ENCODE measurements around the gene C22orf23. TPM values are rescaled to one million over a fixed set of nuclear protein-coding genes. Genes with fewer than 3 reads are reported as not detected.
A peak's percentile ranks its signal among the peaks of the same experiment; 100 is the strongest.

The C22orf23 gene
- total RNA-seq, 1 experiment from 2014 or later, result 1.0 TPM

GRCh38 chr22:37896181-37896592 lies 57.2 kb downstream of the C22orf23 start:
- no TSS peak for BruUV-seq (replicated peaks)
- POLR2A ChIA-PET (ENCODE audit: unreplicated experiment), result interaction anchor here (0.6 to 1.5 kb wide), 7 partner anchors 9 to 978 kb away, joined by 3 to 75 read pairs (median 4); partner anchors contain the start of gene MICALL1
- no peaks in the 10 kb centered on the region for H3K27me3 ChIP-seq (ENCODE audit: insufficient read depth, low read depth)
- H3K36me3 ChIP-seq (ENCODE audit: low read depth), result peaks cover 11% of the 10 kb centered on the region; the same call in 1 of the 2 replicates
- H4K20me1 ChIP-seq (ENCODE audit: insufficient read depth), result no peaks in the 10 kb centered on the region
- peak overlapping the region; percentile 71 for H3K4me2 ChIP-seq
- TF ChIP-seq CTCF (conservative IDR thresholded peaks at IDR 0.05) (no peak), EZH2 (IDR thresholded peaks at IDR 0.05; ENCODE audit: low read depth) (no peak)
- peaks cover 88% of the 10 kb centered on the region for H3K4me1 ChIP-seq (replicated peaks; ENCODE audit: insufficient read depth)
- H3K27ac ChIP-seq, result peak overlapping the region; percentile 92
- no peak overlapping the region for H2AFZ ChIP-seq
- H3K79me2 ChIP-seq (ENCODE audit: low read depth), result 0 out of 2 replicates have a peak, but pooled peaks cover 10% of the 10 kb centered on the region
- no peaks in the 10 kb centered on the region for H3K9me3 ChIP-seq (ENCODE audit: insufficient read depth, low read depth)
- H3K9me2 ChIP-seq (ENCODE audit: insufficient read depth), result no peaks in the 10 kb centered on the region
- intact Hi-C loops (cut with micrococcal nuclease; ENCODE audit: unreplicated experiment), result loop anchor here (1.0 kb wide), 1 partner anchor 9 kb away; no protein-coding TSS in a partner anchor
- DNase-seq, result peak; percentile 70 to 100
- peak overlapping the region; percentile 38; the same call in 1 of the 2 replicates for H3K4me3 ChIP-seq
- peaks cover 83% of the 10 kb centered on the region for H3F3A ChIP-seq (ENCODE audit: insufficient read depth, low read depth)
- CTCF ChIA-PET, result interaction anchor here (0.6 to 1.7 kb wide), 5 partner anchors 9 to 78 kb away, joined by 3 to 15 read pairs (median 4); partner anchors contain the start of gene MICALL1

- Histone ChIP-seq H3K27ac (peak overlapping the region; percentile 92), H3K4me1 (replicated peaks; ENCODE audit: insufficient read depth) (peaks cover 86% of the 10 kb centered on the region)
- POLR2A ChIA-PET (ENCODE audit: unreplicated experiment), result interaction anchor here (0.6 to 0.9 kb wide), 3 partner anchors 11 to 154 kb away, joined by 3 to 19 read pairs (median 11); partner anchors contain the start of gene MICALL1
Measured at GRCh38 chr22:37894939-37895670, 58.3 kb downstream of the C22orf23 start.

More at GRCh38 chr22:37894939-37895670, 58.3 kb downstream of the C22orf23 start:
- Histone ChIP-seq H3K9me2 (ENCODE audit: insufficient read depth) (no peaks in the 10 kb centered on the region), H3K4me2 (peak overlapping the region; percentile 71), H2AFZ (no peak overlapping the region), H3K4me3 (peak overlapping the region; percentile 28; the same call in 1 of the 2 replicates), H4K20me1 (ENCODE audit: insufficient read depth) (no peaks in the 10 kb centered on the region), H3K79me2 (ENCODE audit: low read depth) (0 out of 2 replicates have a peak, but pooled peaks cover 11% of the 10 kb centered on the region), H3K27me3 (ENCODE audit: insufficient read depth, low read depth) (no peaks in the 10 kb centered on the region), H3K36me3 (ENCODE audit: low read depth) (peaks cover 14% of the 10 kb centered on the region), H3K9me3 (ENCODE audit: insufficient read depth, low read depth) (no peaks in the 10 kb centered on the region), H3F3A (ENCODE audit: insufficient read depth, low read depth) (peaks cover 94% of the 10 kb centered on the region)
- TF ChIP-seq EZH2 (IDR thresholded peaks at IDR 0.05; ENCODE audit: low read depth) (no peak), CTCF (conservative IDR thresholded peaks at IDR 0.05) (no peak)
- intact Hi-C loops (cut with micrococcal nuclease; ENCODE audit: unreplicated experiment), result loop anchor here (1.0 kb wide), 1 partner anchor 8 kb away; no protein-coding TSS in a partner anchor
- DNase-seq, result peak; percentile 88 to 93
- BruUV-seq (replicated peaks), result no TSS peak
- CTCF ChIA-PET, result interaction anchor here (1.0 kb wide), 1 partner anchor 39 kb away, joined by 4 read pairs; no protein-coding TSS in a partner anchor
